Middle frontal gyrus (tissue), 1 donor: ENCODE measurements around the gene NR6A1.

Experiments
- DNase-seq: peaks from one replicate; pipeline ENCODE4 v3.0.0-alpha.2; 2015; ENCODE audit warnings: low spot score; ENCODE audit errors: extremely low spot score

The NR6A1 gene

DNA sequence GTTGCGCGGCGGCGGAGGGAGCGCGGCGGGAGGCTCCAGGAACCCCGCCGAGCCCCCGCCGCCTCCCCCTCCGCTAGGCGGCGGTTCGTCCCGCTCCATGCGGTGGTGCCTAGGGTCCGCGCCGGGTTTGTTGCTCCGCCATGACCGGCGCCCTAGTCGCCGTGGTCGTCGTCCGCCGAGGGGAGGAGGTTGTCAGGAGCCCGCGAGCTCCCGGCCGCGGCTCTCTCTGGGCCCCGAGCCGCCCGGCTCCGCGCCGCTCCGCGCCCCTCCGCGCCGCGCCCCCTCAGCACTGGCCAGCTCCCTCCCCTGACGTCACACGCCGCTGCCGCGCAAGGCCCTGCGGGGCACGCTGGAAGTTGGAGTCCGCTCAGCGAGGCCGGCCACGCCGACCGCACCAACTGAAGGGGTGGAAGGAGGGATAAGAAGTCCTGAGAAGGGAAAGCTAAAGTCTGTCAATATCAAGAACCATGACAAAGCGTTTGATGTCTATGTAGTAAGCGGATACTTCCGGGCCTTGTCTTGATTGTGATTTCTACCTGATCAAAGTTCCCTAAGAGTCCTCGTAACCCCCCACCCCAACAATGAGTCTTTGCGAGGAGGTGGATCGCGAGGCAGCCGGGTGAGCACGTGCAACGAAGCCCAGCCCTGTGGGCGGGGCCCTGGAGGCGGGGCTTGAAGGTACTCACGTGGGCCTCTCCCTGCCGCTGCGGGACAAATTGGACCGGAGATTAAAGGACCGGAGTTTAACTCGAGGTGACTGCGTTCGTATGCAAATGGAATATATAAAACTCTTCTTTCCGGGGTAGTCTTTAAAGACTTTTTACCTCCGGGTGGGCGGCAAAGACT is at the start of gene NR6A1:
TSS of gene NR6A1 (minus strand) at position 291 of the 846 bp plus-strand sequence.
- peak; percentile 89 for DNase-seq

DNA sequence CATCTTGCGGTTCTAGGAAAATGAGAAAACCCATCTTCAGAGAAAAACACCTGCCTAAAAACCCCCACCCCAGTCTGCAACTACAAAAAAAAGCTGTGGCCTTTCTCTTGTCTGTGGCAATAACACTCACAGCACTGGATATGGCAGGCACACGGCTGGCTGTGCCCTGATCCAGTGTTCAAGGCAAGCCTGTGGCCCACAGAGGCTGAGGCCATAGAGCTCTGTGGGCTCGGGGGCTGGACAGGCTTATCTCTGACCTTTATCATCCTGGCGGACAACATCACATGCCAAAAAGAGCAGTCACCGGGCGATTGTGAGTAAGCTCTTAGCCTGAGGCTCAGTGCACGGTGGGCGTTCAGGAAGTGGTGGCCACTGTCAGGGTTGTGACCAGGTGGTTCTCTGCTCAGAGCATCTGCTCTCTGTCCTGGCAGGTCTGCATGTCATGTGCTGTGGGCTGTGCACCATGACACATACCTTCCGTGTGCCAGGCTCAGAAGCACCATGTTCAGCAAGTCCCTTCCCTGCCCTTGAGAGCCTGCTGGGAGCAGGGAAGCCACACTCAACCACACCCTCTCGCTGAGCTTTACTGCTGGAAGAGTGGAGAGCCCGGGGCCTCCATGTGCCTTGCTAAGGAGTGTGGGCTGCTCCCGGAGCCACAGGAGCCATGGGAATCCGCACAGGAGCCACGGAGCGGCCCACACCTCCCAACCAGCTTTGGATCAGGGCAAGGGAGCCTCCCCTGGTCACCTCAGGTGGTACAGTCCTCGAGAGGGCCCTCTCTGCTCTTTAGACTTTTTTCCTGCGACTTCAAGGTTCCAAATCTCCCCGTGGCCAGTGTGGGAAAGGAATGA is 47.5 kb upstream of the NR6A1 start:
- no peak for DNase-seq

DNA sequence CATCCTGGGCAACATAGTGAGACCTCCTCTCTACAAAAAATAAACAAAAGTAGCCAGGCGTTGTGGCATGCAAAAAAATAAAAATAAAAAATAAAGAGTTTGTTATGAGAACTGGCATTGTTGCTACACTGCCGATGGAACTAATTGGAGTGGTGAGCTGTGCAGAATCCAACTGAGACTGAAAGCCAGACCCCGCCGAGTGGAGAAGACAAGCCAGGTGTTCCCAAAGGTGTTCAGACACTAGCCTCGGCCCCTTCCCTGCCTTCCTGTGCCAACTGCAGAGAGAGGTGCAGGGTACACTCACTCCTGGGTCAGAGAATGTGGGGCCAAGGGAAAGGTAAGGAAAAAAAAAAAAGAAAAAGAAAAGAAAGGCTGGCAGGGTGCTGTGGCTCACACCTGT is 44.5 kb upstream of the NR6A1 start:
- DNase-seq: no peak

DNA sequence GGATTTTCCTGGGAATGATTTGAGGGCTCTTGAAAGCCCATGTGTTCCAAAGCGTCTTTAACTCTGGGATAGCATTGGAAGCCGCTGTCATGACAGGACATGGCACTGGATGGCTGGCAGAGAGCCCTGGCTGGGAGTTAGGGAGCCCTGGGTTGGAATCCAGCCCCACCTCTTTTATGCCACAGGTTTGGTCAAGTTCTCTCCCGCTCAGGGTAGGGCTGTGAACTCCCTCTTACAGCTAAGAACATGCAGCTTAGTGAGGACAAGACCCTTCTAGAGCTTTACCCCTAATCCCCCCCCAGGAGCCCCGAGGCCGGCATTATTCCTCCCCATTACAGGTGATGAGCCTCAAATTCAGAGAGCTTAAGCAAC is 43.0 kb upstream of the NR6A1 start:
- no peak for DNase-seq

DNA sequence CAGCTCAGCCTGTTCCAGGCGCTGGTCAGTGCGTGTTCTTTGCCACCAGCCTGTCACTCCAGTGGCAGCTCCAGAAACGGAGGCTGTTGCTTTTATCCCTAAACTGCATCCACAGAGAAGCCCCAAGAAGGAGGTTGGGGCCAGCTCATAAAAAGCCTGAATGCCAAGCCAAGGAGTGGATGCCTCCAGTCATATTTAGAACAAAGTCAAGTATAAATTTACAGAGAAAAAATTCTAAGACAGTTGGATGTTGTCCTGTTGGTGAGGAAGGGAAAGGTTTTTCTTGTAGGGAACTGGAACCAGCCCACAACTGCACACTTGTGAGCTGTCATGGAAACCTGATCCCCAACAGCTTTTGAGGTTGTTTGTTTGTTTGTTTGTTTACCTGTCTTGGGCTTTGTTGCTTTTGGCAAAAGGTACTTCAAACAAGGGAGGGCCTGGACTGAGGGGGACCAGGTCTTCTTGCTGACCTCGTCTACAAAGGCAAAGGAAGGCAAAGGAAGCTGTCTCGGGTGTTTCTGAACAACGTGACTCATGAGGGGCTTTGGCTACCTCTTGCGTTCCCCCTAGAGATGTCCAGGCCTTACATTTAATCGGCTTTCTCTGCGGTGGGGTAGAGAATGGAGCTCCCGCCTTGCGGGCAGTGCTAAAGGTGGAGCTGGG is 42.5 kb upstream of the NR6A1 start:
- DNase-seq: no peak

DNA sequence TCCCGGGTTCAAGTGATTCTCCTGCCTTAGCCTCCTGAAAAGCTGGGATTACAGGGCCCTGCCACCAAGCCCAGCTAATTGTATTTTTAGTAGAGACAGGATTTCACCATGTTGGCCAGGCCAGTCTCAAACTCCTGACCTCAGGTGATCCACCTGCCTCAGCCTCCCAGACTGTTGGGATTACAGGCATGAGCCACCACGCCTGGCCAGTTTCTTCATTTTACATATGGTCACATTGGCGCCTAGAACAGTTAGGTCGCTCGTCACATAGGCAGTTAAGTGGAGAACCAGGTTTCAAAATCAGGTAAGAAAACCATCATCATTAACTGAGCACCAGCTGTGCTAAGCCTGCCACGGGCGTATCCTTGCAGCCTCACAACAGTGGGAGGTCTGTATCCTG is 41.9 kb upstream of the NR6A1 start:
- DNase-seq: no peak

DNA sequence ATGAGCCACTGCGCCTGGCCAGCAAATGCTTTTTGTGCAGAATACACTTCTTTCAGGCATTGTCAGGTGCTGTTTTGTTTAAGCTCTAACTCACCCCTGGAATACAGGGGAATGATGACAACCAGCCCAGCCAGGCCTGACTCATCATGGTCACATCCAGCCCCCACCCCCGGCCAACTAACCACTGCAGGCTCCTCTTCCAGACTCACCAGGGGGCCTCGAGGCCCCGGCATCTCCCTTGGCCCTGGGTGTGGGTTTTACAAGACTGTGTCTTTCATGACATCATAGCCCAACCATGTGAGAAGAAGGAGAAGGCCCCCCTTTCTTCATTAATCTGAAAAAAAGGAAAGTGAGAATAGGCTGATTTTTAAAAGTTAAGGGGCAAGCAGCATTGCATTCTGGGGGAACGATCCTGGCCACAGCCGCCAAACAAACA is 41.3 kb upstream of the NR6A1 start:
- DNase-seq: no peak

DNA sequence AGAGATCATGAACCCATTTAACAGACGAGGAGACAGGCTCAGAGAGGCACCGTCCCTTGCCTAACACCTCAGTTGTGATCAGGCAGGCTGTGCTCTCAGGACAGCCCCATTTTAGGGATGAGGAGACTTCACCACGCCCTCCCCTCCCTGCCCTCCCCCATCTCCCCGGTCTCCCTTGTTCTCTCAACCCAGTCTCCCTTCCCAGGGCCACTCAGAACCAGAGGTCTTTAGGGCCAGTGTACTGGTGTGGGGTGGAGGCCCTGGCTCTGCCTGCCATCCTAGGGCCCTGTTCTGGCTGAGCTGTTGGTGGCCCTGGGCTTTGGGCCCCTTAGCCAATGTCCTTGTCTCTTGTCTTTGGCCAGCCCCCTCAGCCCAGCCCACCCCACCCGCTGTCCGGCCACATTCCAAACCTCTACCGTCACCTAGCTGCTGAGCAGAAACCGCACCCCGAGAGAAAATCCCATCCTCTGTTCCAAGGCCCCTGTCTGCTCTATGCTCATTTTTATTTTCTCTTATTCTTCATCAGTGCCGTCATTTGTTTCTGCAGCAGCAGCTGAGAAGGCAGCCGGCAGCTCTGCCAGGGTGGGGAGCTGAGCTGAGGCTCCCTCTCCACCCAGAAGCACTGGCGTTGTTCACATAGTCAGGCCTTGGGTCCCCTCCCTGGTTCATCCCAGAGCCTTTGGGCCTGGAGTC is 39.7 kb upstream of the NR6A1 start:
- no peak for DNase-seq

DNA sequence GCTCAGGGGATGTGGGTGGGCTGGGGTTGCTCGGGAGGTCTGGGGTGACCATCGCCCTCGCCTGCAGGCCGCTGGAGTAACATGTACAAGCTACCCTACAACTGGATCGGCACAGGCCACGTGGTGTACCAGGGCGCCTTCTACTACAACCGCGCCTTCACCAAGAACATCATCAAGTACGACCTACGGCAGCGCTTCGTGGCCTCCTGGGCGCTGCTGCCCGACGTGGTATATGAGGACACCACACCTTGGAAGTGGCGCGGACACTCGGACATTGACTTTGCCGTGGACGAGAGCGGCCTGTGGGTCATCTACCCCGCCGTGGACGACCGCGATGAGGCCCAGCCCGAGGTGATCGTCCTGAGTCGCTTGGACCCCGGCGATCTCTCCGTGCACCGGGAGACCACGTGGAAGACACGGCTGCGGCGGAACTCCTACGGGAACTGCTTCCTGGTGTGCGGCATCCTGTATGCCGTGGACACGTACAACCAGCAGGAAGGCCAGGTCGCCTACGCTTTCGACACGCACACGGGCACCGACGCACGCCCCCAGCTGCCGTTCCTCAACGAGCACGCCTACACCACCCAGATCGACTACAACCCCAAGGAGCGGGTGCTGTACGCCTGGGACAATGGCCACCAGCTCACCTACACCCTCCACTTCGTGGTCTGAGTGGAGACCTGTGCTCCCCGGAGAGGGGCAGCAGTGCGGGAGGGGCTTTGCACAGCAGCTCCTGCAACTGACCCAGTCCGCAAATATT is 38.8 kb upstream of the NR6A1 start:
- DNase-seq: no peak

DNA sequence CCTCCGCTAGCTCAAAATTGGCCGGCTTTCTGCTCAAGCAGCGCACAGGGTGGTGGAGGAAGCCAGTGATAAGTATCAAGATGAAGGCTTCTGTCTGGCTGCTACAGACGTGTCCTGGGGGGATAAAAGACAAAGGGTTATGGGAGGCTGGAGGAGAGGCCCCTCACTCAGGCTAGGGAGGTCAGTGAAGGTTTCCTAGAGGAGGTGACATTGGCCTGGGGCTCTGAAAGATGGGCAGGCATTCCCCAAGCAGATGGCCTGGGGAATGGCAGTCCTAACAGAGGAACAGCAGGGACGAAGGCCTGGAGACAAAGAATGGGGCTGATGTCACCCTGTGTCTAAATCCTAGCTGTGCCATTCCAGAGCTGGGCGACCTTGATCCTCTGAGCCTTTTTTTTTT is 38.1 kb upstream of the NR6A1 start:
- DNase-seq: no peak

DNA sequence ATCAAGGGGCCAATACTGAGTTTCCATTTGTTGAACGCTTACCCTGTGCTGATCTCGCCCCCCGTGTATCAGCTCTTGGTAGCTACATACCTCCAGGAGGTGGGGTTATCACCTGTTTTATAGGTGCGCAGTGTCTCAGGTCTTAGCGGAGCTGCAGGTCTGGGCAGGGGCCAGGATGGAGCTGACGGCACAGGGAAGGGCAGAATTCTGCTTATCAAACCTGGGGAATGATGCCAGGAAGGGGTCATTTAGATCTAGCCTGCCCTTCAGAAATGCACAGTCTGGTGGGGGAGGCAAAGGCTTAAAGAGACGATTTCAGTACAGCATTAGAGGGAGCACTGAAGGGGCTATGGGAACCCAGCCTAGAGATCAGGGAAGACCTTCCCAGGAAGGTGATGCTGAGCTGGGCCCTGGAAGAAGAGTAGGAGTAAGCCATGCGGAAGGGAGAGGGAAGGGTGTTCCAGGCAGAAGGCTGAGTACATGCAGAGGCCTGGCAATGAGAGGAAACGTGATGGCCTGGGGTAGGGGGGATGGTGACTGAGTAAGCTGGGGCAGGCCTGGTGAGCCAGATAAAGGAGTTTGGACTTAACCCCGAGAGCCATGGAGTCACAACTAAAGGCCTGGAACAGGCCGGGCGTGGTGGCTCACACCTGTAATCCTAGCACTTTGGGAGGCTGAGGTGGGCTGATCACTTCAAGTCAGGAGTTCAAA is 37.3 kb upstream of the NR6A1 start:
- no peak for DNase-seq

DNA sequence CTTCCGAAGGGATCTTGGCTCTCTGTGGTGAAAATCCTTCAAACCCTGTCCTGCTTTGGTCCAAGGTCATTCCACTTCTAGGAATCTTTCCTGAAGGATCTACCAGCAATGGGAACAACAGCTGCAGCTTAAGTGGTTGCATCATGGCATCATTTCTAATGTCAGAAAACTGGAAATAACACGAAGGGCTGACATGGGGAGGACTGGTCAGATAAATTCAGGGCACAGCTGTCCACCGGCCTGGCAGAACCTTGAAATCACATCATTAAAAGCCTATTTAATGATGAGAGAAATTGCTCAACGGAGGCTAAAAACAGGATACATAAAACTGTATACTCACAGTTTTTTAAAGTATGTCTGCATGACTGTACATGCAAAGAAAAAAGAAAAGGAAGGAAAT is 34.1 kb upstream of the NR6A1 start:
- DNase-seq: no peak

DNA sequence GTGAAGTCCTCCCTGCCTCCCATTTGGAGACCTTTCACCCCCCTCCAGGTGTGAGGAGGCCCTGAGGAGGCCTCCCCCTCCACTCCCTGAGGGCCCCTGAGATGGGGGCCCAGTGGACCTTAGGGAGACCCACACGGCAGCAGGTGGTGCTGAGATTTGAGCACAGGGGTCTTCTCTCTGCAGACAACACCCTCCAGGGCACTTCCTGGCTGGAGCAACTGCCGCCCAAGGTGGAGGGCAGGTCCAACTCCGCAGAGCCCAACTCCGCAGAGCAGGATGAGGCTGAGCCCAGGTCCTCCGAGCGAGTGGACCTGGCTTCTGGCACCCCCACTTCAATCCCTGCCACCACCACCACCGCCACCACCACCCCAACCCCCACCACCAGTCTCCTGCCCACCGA is 32.8 kb upstream of the NR6A1 start:
- DNase-seq: no peak

DNA sequence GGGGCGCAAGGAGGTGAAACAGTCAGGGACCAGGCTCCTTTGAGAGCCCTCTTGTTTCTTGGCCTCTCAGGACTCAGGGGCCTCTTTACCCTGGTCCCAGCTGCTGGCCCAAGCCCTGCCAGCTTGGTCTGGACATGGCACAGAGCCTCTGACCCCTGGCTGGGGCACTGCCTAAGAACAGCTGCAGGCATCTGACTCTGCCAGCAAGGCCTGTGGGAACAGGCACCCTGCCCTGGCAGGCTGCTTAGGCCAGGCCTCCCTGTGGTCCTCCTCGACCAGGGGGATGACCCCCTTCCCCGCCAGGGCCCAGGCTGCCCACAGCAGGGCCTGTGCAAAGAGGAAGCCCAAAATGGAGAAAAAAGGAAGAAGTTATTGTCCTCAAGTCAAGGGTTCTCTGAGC is 31.3 kb upstream of the NR6A1 start:
- DNase-seq: no peak

DNA sequence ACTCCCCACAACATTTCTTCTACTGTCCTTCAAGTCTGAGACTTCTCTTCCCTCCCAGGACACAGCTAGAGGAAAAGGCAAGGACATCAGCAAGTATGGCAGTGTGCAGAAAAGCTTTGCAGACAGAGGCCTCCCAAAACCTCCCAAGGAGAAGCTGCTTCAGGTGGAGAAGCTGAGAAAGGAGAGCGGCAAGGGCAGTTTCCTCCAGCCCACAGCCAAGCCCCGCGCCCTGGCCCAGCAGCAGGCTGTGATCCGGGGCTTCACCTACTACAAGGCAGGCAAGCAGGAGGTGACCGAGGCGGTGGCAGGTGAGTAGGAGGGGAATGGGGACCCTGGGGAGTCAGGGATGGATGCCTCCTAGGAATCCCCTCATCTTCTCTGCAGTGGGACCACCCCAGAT is 30.2 kb upstream of the NR6A1 start:
- DNase-seq: no peak

DNA sequence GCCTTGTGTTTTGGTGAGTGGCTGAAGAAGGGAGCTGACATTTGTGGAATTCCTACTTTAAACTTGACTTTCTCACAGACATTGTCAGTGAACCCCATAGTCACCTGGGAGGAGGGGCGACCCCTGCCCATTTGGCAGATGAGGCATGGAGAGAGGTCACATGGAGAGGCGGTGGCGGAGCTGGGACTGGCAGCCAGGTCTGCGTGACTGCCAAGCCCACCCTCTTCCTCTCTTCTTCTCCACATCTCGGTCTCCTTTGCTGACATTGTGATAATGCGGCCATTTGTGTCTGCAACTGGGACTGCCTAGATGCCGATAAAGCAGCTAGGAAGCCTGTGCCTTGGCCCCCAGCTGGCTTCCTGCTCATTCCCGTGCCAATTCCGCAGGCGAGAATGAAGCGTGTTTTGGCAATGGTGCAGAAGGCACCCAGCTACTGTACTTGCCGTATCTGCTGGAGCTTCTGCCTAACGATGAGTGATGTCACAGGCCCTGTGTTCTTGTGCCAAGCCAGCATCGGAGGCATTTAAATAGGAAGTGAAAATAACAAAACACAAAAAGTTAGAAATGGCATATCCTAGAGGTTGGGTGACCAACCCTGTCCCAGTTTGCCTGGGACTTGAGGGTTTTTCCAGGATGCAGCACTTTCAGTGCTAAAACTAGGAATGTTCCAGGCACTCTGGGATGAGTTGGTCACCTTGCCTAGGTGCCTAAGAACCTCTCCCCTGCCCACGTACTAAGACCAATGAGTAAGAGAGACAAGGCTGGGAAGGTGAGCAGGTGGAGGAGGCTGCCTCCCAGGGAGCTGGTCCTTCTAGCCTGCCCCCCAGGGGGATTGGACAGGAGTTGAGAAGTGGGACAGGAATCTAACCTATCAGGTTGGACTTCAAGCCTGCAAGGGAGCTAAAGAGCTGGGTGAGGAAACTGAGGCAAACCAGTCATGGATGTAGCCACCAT is 29.5 kb upstream of the NR6A1 start:
- DNase-seq: no peak

DNA sequence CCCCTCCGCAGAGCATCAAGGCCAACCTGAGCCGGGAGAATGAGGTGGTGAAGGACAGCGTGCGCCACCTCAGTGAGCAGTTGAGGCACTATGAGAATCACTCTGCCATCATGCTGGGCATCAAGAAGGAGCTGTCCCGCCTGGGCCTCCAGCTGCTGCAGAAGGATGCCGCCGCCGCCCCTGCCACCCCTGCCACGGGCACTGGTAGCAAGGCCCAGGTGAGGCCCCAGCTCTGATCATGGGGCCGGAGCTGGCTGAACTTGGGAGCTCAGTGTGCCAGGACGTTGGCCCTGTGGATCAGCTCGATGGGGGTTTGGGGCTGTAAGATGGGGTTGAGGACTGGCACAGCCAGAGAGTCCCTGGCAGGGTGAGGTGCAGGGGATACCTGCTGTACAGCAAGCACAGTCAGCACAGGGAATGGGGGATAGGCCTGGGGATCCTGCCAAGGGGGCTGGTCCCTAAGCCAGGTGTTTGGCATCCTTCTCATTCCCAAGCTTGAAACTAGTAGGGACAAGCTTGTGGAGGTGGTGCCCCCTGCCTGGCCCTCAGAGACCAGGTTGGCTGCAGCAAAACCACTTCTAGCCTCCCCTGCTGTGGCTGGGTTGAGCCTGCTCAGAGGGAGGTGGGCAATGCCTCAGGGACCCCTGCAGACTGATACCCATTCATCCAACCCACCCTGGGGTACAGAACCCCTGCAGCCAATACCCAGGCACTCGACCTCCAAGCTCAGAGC is 28.3 kb upstream of the NR6A1 start:
- no peak for DNase-seq
